GM21381 (cell line): Measurements from ENCODE around the gene TRAIP.
"Not testable (repeated sequence)": the region's sequence is repeated elsewhere in the genome, so short reads cannot be mapped to it uniquely, and the experiment has no call there.

Source experiments
- ATAC-seq: cut with Tn5 transposase; IDR thresholded peaks from one replicate; pipeline ENCODE4 v1.9.1; 2021; ENCODE audit warnings: mild to moderate bottlenecking, moderate library complexity; ENCODE audit not compliant: unreplicated experiment

Gene TRAIP

DNA sequence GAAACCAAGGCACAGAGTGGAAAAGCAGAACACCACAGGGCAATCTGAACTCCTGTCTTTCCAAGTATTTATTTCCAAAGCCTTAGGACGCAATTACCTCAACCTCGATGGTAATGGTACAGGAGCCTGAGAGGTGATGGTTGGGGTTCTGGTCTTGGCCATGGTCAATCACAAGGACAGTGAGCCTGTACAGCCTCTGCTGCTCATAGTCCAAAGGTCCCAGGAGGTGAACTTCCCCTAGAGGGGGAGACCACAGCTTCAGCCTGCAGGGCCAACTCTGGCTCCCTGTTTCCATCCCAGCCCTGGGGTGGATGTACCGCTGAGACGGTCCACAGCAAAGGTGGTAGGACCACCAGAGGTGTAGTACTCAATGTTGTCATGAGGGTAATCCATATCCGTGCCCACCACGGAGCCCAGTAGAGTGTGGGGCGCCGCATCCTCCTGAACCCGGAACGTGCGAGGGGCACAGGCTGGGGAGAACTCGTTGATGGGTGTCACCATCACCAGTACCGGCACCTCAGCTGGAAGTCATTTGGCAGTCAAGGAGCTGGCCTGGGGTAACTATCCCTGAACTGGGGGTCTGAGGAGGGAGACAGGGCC, 62.8 kb downstream of the TRAIP start:
- no peak for ATAC-seq

DNA sequence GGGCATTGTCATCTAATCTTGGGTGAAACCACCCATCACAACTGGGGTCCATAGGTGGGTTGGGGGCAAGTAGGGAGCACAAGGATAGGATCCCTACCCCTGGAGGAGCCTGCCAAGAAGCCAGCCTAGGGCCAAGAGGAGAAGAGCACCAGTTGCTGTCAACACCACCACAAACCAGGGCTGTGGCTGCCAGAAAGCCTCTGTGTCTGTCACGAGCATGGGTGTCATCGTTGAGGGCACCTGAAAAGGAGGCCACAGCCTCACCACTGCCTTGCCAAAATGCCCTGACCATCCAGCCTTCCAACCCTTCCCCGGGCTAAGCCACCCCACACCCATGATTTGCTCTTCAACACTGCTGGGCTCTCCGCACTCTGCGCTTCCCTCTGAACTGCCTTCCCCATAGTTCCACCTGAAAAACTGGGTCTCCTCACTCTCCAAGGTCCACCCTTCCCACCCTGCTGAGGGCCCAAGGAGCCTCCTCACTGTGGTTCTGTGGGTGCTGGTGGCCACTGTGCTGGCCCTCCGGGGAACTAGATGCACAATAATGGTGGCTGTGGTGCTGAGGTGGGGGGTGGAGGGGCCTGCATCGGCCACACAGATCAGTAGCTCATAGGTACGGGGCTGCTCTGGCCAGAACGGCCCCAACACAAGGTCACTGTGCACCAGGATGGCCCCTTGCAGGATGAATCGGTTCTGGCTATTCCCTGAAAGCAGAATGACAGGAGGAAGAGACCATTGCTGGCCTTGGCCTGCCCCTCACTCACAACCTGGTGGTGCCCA, 63.8 kb downstream of the TRAIP start:
- no peak for ATAC-seq

DNA sequence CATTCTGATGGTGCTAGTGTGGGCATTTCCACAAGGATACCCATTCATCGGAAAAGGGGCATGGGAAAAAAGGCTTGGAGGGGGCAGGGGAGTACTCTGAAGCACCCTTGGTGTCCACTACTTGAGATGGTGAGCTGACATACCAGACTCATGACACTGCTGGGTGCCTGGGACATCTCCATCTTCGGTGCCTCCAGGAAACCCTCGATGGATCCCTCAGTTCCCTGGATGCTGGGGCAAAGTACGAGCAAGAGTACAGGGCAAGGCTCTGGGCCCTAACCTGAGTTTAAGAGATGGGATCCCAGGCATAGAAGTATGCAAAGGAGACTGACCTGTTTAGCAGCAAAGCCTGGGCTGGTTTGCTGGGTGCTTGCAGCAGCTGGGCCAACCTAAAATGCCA, 64.8 kb downstream of the TRAIP start:
- ATAC-seq = no peak

DNA sequence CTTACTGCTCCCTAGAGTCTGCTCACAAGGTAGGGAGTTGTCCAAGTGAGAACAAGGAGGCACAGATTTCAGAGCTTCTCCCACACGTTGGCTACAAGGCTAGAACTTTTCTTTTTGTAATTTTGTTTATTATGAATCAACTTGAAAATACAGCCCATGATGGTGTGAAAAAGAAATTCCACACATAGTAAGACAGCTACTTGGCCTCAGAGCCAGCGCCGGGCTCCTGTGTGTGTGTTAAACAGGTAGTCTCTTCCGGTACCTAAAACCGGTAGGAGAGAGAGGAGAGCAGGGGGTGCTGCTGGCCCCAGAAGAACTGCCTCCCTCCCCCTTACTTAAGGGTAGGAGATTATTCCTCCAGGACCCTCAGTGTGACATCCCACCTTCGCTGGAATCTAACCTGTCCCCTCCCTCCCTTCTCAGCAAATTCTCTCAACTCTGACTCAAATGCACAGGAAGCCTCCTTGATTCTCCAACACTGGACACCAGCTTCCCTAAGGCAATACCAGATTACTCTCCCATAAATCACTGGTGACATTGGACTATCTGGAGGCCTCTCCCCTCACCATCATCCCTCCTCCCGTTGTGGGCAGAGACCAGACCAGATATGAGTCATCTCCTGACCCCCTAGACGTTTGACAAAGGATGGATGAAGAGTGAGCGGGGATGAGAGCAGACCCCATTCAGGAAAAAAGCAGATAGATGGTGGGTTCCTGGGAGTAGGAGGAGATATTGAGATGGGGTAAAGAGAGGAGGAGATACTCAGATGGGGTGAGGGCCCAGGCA, 65.5 kb downstream of the TRAIP start:
- no peak for ATAC-seq

DNA sequence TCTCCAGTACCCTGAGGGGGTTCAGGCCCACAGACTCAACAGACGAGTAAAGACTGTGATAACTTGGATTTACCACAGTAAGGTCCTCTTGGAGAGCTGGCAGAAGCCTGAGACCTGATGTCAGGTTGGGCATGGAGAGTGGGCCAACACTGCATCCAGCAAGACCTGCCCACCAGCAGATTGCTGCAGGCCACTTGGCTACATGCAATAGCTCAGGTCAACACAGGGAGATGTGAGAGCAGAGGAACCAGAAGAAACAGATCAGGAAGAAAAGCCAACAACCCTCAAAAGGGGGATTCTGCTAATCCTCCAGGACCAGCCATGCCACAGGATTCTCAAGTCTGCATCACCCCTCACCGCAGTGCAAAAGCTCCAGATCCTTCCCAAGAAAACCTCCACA, 68.3 kb downstream of the TRAIP start:
- ATAC-seq = no peak

DNA sequence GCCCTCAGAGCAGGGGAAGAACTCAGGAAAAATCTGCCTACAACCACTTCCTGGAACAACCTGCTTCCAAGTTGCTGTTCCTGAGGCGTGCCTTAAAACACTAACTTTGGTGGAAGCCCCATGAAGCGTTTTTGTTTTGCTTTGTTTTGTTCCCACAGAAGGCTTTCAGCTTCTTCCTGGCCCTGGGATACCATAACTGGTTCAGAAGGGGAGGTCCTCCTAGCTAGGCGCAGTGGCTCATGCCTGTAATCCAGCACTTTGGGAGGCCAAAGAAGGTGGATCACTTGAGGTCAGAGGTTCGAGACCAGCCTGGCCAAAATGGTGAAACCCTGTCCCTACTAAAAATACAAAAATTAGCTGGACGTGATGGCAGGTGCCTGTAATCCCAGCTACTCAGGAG, 68.8 kb downstream of the TRAIP start:
- ATAC-seq = no peak

DNA sequence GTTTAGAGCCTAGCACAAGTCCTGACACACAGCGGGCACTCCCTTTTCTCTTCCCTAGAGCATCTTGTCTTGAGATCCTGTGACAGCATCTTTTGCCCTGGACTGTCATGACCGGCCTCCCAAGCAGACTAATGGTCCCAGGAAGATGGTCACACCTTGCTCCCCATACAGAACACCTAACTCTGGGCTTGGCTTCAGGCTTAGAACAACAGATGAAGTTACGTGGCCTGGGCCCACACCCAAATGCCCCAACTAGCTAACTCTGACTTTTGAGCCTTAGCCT, 69.2 kb downstream of the TRAIP start:
- no peak for ATAC-seq

DNA sequence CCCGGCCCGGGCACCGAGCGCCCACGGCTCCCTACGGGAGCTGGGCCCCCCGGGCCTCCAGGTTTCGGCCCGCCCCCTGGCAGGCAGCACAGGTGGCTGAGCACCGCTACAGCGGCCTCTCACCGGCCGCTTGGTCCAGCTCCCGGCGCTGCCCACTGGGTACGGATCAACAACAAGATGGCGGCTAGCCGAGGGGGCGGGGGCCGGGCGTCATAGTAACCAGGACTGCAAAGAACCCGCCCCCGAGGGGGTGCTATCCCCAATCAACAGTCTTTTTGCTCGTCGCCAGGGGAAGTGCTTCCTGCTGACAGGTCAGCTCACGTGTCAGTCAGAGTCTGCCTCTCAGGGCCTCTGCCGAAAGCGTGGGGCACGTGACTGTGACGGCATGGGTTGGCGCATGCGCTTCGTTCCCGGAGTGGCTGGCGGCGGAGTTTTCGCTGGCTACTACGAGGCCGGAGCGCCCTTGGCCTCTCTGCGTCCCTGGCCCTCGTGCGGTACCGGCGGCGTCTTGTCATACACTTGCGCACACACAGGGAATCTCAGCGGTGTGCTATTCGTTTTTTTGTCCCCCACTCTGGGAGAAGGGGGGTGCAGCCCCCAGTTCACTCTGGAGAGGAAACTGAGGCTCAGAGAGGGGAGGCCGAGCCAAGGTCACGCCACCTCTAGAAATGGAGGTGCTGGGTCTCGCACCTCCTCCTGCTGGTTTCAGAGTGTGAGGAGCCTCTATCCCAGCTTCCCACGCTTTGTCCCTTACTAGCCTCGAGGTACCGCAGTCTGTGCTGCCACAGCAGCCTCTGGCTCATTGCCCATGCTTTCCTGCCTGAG, 69.8 kb downstream of the TRAIP start, which contains the start of gene IP6K1:
TSS of gene IP6K1 (minus strand) at position 186 of the 825 bp plus-strand sequence. CDS start 38,502 bp downstream, outside the sequence.
- peak; percentile 98 for ATAC-seq

DNA sequence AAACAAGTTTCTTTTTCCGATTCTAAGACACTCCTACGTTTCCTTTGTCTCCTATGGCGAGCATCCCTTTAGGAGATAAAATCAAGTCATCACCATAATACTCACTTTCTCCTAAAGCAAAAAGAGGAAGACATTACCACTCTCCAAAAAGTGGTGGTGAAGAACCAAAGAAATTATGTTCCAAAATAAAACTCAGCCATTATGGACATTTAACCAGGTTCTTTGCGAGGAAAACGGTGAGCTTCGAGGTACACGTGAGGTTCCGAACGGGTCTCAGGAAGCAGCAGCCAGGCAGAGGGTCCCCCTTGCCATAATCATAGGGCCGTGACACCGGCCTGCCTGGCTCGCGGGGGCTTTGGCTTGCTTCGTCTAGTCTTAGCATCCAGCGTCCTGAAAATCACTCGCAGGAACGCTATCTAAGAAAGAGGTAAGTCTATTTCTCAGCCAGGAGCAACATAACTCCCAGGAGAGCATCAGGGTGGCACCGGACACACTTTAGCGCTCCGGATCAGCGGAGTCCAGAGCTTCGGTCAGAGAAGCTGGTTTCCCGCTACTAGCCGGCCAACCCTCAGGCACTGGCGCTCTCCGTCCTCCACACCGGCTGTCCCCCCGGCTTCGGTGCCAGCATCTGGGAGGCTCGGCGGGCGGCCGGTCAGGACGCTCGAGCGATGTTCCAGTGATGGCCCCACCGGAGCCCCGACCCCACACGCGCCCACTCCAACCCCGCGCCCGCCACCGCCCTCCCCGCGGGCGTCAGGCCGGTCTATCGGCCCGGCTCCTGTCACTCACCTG, 70.6 kb downstream of the TRAIP start:
- peak; percentile 48 for ATAC-seq

DNA sequence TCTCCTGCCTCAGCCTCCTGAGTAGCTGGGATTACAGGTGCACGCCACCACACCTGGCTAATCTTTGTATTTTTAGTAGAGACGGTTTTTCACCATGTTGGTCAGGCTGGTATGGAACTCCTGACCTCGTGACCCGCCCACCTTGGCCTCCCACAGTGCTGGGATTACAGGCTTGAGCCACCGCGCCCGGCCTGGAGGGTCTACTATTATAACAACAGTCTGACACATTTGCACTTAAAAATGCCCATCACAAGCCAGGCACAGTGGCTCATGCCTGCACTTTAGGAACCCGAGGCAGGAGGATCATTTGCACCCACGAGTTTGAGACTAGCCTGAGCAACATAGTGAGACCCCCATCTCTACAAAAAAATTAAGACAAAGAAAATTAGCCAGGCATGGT, 74.1 kb downstream of the TRAIP start:
- not testable (repeated sequence) for ATAC-seq

DNA sequence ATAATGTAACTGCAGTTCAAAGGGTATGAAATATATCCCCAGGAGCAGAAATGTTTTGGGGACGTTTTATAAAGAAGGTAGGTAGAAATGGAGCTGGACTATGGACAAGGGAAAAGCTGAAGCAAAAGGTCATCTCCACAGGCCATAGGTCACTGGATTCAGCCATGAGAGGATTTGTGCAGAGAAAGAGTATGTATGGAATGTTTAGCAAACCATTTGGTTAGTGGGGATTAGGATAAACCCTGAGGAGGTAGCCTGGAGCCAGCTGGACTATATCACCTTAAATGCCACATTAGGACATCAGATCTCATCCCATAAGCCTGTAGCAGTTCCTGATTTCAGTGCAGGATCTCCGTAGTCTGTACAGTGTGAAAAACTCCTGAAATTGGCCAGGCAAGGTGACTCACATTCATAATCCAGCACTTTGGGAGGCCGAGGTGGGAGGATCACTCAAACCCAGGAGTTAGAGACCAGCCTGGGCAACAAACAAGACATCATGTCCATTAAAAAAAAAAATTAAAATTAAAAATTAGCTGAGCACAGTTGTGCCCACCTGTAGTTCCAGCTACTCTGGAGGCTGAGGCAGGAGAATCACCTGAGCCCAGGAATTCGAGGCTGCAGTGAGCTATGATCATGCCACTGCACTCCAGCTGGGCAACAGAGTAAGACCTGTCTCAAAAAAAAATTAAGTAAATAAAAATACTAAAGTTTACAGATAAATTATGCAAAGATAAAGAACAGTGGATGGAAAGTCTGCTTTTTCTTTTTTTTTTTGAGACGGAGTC, 74.8 kb downstream of the TRAIP start:
- no peak for ATAC-seq

DNA sequence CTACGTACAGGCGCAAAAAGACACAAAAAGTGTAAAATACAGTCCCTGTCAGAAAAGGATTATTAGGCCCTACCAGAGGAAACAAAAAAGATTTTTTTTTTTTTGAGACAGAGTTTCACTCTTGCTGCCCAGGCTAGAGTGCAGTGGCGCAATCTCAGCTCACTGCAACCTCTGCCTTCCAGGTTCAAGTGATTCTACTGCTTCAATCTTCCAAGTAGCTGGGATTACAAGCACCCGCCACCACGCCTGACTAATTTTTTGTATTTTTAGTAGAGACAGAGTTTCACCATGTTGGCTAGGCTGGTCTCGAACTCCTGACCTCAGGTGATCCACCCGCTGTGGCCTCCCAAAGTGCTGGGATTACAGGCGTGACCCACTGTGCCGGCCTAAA, 75.4 kb downstream of the TRAIP start:
- not testable (repeated sequence) for ATAC-seq

DNA sequence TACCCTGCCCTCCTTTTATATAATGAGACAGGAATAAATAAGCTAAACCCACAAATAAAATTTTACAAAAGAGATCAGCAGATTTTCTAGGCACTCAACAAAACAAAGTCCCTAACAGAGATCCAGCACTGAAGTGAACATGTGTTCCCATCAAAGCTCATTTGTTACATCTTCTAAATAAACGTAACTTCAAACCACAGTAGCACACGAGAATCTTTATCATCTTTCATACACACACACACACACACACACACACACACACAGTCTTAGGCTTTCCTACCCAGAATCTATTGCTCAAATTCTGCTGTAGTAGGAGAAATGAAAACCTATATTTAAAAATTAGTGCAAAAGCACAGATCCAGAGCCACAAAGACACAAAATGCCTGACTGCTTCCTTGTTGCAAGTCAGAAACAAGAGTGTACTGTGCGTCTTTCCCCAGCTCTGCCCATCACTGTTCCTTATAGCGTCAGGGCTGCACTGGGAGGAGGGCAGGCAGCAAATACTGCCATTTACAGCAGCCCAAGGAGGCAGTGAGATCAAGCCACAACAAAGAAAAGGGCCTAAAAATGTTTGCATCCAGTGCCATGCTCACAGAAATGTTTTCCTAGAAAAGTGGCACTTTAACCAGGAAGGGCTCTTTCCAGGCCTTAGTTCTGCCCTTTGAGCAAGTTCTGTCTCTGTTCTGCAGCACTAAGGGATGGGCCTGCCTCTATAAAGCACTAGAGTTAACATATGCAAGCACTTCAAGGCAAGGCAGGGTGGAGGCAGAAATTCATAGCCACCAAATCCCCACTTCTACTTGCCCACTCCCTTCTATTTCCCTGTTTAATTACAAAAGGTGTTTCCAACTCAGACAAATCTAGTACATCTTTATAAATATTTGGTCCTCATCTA, 76.0 kb downstream of the TRAIP start:
- ATAC-seq = no peak

DNA sequence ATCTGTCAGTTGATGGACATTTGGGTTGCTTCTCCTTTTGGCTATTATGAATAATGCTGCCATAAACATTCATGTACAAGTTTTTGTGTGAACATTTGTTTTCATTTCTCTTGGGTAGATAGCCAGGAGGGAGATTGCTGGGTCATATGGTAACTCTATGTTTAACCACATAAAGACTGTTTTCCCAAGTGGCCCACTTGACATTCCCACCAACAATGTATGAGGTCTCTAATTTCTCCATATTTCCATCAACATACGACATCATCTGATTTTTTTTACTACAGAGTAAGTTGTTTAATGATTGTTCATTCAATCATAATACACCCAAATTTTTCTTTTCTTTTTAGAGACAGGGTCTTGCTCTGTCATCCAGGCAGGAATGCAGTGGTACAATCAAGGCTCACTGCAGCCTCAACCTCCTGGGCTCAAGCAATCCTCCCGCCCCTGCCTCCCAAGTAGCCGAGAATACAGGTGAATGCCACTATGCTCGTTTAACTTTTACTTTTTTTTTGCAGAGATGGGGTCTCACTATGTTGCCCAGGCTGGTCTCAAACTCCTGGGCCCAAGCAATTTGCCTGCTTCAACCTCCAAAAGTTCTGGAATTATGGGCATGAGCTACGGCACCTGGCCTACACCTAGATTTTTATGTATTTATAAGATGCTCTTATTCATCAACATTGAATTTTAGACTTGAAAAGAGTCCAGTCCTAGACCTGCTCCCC, 76.8 kb downstream of the TRAIP start:
- no peak for ATAC-seq
